Stimulated activated CD4-positive, alpha-beta T cell treated with anti-CD3 and anti-CD28 coated beads, TNF-alpha, amount 100 ng/mL, for 48 hours (primary cell): ENCODE results near the gene HTATSF1.

Experiments used
- DNase-seq, 3 donors: peaks; one replicate each; pipeline ENCODE4 v3.0.0-alpha.2; 2020; ENCODE audit warnings: low read depth in 3 of 3

The HTATSF1 gene

GRCh38 chrX:136496186-136496763, 1.1 kb upstream of the HTATSF1 start:
- no peak for DNase-seq

- DNase-seq = peak; percentile 69 to 80 (median 76)
Measured at GRCh38 chrX:136496764-136497555, 432 bp upstream of the HTATSF1 start.

- no peak for DNase-seq
Measured at GRCh38 chrX:136519069-136519468, 21.7 kb downstream of the HTATSF1 start.

GRCh38 chrX:136523770-136524169, 26.4 kb downstream of the HTATSF1 start:
- no peak for DNase-seq

- DNase-seq = no peak
Measured at GRCh38 chrX:136525738-136526606, 28.6 kb downstream of the HTATSF1 start.

- DNase-seq = no peak
Measured at GRCh38 chrX:136528645-136529315, 31.4 kb downstream of the HTATSF1 start.

- DNase-seq = no peak
Measured at GRCh38 chrX:136529795-136530194, 32.4 kb downstream of the HTATSF1 start.

GRCh38 chrX:136531951-136532350, 34.6 kb downstream of the HTATSF1 start, which contains the start of gene VGLL1:
Gene VGLL1, plus strand, starts transcription at chrX:136532215. Its CDS starts 3,806 bp downstream, at chrX:136536021.
- DNase-seq = no peak

GRCh38 chrX:136534131-136534530, 36.7 kb downstream of the HTATSF1 start:
- DNase-seq = no peak

GRCh38 chrX:136538811-136539210, 41.4 kb downstream of the HTATSF1 start:
- DNase-seq = no peak

- DNase-seq = no peak
Measured at GRCh38 chrX:136540226-136540625, 42.8 kb downstream of the HTATSF1 start.

GRCh38 chrX:136541294-136541693, 43.9 kb downstream of the HTATSF1 start:
- DNase-seq = no peak

GRCh38 chrX:136542281-136542680, 44.9 kb downstream of the HTATSF1 start:
- DNase-seq = no peak

GRCh38 chrX:136546371-136546781, 49.0 kb downstream of the HTATSF1 start:
- DNase-seq = no peak

GRCh38 chrX:136549226-136549625, 51.8 kb downstream of the HTATSF1 start:
- DNase-seq = no peak

GRCh38 chrX:136551410-136551809, 54.0 kb downstream of the HTATSF1 start:
- no peak for DNase-seq

GRCh38 chrX:136555694-136556093, 58.3 kb downstream of the HTATSF1 start:
- DNase-seq = no peak
